Frontal cortex (tissue), 4 donors: ENCODE data around the gene PLEKHD1. TPM values are rescaled to one million over a fixed set of nuclear protein-coding genes. Genes with fewer than 3 reads are reported as not detected.
A peak's percentile ranks its signal among the peaks of the same experiment; 100 is the strongest.

ENCODE experiments used
- DNase-seq, 2 donors: peaks; one replicate each; pipeline ENCODE4 v3.0.0; 2012; ENCODE audit warnings: low spot score in 2 of 2
- FAIRE-seq: peaks from 2 replicates; lab custom pipeline; 2012; peaks lifted over from hg19 to GRCh38; lab: Jason Lieb, UNC
- total RNA-seq: library from RNA; depleted of rRNA; stranded (reverse); fragments of >200 nt; gene quantifications from one replicate; pipeline ENCODE4 v1.2.3, GENCODE V29; 2014
- donor health status: control.
- donor health status: control.
- donor health status: control.

The PLEKHD1 gene
- total RNA-seq, 1 donor from 2014 or later = 0.41 TPM

DNA sequence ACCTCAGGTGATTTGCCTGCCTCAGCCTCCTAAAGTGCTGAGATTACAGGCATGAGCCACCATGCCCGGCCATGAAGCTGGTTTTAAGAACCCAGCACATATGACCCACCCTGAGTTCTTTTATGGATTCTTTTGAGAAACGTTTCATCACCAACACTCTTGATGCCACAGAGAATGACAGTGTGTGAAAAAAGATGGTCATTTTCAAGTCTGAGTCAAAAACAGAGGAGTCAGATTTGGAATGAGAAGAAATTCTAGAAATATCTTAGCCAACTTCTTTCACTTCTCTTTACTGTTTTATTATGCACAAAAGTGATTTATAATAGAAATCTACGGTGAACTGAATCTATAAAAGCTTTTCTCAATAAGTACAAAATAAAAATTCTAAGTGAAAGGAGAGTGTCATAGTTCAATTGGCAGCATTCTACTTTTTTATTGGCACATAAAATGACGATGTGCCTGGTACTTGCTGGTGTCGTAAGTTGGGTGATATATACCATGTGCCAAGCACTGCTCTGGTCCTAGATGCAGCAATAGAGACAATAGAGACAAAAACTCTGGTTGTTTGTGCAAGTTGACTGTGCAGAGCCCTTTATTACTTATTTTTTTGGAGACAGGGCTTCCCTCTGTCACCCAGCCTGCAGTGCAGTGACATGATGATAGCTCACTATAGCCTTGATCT, 56.3 kb downstream of the PLEKHD1 start:
- no peak for FAIRE-seq
- no peak for DNase-seq

DNA sequence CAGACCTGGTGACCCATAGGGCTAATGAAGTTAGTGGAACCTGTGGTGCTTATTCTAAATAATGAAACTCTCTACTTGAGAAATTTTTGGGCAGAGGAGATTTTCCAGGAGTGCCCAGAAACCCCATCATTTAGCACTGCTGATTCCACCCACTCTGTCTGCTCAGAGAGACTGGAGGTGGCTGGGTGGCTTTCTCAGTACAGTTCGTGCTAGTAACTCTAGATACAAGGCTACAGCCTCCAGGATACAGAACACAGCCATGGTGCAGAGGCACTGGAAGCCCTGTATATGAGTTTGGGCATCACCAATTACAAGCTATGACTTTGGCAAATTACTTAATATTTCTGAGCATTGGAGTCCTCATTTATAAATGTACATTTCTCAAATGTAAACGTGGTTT, 57.8 kb downstream of the PLEKHD1 start:
- no peak for FAIRE-seq
- no peak for DNase-seq

DNA sequence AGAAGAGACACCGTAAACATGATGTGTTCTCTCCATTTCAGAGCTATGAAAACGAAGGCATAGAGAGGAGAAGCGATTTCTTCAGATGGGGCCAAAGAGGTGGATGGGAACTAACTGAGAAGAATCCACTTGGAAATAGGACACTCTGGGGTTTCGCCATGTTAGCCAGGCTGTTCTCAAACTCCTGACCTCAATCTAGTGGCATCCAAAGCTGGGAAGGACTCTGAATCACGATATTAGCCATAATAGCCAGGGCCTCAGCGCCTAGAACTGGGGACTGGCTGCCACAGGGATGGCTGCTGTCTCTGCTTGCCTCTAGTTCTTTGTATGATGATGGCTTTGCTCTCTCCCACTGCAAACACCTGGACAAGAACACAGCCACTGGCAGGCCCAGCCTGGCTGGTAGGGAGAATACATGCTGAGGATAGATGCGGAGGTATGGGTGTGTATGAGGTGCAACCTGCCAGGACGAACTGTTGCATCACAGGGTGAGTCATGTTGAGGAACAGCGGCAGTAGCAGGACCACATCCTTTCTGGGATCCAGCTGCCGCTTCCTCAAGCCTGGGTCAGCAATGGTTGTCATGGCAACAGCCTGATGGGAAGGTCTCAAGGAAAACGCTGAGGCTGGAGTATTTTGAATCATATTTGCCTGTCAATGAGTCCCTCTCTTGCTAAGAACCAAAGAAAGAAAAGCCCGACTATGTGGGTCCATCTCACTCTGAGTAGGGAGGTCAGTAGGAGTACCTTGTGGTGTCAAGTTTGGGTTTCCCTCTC, 59.0 kb downstream of the PLEKHD1 start:
- FAIRE-seq = no peak

DNA sequence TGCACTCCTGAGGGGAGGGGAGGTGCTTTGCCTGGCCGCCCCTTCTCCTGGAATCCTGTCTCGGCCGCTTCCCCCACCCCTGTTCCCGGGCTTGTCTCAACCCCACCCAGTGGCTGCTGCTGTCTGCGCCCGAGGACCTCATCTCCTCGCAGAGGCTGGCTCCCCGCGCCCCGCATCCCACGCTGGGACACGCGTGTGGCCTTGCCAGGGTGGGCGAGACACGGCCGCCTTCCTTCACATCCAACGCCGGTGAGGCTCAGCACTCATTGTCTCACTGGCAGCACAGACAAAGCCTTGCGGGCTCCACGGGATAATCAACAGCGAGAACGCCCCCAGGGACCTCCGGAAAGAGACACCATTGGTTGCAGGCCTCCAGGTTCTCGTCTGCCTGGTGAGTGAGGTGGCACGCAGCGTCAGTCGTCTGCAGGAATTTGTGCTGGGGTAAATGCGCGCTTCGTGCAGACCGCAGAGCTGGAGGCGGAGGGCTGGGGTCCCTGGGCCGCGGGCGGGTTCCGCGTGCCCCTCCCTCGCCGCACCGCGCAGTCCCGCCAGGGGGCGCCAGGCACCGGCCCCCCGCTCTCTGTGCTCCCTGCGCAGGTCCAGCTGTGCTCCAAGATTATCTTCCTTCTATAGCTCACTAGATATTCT, 63.3 kb downstream of the PLEKHD1 start:
- FAIRE-seq (no peak), DNase-seq (peak in 1 of 2 donors; percentile 55)

More for the DNA sequence above, 59.0 kb downstream of the PLEKHD1 start:
- DNase-seq = peak in 1 of 2 donors; percentile 27

DNA sequence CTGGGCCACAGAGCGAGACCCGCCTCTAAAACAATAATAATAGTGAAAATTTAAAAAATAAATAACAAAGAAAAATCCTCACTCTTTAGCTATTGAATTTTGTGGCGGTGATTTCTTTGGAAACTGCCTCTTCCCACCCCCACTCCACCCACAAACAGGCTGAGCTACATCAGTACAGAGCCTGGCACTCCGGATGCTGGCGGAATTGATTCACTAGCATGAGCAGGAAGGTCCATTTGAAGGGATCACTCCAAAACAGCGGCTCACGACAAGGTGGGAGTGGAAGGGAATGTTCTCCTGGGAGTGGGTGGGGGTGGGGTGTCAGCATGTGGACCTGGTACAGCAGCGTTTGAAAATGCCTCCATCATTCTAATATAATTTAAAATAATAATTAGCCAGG, 64.0 kb downstream of the PLEKHD1 start:
- DNase-seq (no peak), FAIRE-seq (no peak)

DNA sequence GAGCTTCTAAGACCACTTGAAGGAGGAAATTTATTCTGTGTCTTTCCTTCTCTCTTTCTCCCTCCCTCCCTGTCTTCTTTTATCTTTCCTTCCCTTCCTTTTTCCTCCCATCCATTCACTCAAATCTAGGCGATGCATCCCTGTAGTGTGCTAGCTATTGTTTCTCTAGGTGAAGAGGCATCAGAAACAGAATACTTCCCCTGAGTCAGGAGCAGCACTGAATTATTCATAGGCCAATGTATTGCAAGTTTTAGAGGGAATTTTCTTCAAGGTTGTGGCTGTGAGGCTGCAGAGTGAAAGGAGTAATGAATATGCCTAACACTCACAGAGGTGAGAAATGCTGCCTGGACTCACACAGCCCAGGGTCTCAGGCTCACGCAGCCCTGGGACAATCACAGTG, 67.0 kb downstream of the PLEKHD1 start:
- FAIRE-seq = no peak

DNA sequence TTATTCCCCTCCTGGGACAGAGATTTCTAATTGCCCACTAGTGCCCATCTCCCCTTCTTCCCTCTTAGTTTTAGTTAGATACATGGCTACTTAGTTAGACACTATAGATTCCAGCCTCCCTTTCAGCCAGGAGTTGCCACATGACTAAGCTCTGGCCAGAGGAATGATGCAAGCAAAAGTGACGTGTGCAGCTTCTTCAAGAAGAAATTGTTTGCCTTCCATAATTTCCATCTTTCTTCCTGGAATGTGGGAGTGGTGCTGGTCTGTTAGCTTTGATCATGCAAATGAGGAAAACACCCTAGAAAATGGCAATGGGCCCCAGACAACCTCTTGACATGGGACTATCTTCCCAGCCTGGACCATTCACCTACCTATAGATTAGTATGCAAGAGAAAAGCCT, 68.7 kb downstream of the PLEKHD1 start:
- FAIRE-seq (no peak), DNase-seq (no peak)

More for the DNA sequence above, 67.0 kb downstream of the PLEKHD1 start:
- DNase-seq = no peak

DNA sequence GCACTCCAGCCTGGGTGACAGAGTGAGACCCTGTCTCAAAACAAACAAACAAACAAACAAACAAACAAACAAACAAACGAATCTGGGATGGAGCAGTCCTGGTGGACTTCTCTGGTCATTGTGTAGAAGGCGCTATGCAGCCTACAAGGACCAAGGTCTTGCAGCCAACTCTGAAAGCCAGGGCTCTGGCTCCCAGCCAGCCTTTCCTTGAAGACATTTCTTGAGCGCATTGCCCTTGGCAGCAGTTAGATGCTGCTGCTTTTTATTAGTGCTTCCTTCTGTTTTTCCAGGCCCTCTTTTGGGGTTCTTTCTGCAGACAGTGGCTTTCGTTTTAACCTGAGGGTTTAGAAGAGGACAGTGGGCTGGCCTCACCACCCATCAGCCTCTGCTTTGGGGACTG, 70.0 kb downstream of the PLEKHD1 start:
- DNase-seq (no peak), FAIRE-seq (no peak)

DNA sequence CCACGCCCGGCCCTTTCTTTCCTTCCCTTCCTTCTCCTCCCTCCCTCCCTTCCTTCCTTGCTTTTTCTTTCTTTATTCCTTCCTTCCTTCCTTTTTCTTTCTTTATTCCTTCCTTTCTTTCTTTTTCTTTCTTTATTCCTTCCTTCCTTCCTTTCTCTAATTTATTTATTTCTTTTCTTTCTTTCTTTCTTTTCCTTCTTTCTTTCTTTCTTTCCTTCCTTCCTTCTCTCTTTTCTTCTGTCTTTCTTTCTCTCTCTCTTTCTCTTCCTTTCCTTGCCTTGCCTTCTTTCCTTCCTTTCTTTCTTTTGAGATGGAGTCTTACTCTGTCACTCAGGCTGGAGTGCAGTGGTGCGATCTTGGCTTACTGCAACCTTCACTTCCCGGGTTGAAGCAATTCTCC, 74.2 kb downstream of the PLEKHD1 start:
- no peak for DNase-seq
- no peak for FAIRE-seq

DNA sequence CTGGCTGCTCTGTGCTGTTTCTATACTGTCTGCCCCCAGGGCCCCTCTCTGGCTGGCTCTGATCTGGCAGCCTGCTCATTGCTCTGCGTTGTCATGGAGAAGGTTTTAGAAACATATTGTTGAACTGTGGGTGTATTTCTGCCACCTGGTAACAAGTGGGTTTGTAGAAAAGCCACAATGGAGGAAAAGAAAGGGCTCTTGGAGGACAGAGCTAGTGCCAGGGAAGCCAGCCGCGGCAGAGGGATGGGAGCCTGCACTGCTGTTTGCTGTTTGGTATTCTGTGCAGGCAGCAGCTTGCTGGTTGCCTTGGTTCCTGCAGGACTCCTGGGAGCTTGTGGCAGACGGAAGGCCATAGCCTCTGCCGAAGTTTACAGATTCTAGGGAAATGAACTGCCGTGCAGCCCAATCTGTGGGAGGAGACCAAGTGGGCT, 75.1 kb downstream of the PLEKHD1 start:
- DNase-seq (no peak), FAIRE-seq (no peak)

DNA sequence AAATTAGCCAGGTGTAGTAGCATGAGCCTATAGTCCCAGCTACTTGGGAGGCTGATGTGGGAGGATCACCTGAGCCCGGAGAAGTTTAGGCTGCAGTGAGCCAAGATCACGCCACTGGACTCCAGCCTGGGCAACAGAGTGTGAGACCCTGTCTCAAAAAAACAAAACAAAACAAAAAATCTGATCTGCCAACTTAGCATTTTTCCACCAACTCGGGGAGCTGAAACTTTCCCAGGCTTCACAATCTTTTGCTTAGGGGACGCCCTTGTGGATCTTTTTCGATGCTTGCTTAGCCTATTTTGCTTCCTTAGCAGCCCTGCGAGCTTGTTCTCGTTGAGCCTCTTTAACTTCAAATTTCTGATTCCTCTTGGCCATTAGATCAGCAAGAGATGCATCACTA, 76.3 kb downstream of the PLEKHD1 start:
- no peak for FAIRE-seq
- no peak for DNase-seq

DNA sequence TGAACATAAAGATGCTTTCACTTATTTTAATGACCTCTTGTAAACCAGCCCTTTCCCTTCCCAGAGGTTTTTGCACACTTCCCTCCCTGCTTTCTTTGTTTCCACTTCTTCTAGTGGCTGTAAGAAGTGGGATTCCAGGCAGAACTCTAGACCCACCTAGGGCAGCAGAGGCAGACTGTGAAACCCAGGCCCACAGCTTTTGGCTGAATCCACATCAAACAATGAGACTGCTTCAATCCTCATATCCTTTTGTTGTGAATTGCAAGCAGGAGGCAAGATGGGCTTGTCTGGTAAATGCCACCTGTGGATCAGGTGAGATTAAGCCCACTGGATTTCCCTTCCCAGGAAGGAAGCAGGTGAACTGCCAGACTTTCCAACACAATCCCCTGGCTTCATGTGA, 77.4 kb downstream of the PLEKHD1 start:
- DNase-seq (no peak), FAIRE-seq (no peak)

DNA sequence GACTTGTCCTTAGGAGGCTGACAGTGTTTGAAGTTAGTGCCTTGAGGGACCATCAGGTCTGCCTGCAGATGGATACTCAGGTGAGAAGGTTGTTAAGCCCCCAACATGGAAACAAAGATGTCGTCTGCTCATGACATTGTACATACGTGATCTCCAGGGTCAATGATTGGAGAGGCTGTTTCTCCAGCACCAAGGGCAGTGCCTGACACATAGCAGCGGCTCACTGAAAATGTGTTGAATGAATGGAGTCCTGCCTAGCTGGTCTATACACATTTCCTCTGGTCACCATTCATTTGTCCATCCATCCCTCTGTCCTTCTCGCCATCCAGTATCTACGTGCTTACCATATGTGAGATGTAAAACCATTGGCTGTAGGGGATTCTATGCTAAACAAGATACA, 83.0 kb downstream of the PLEKHD1 start:
- FAIRE-seq (no peak), DNase-seq (no peak)

DNA sequence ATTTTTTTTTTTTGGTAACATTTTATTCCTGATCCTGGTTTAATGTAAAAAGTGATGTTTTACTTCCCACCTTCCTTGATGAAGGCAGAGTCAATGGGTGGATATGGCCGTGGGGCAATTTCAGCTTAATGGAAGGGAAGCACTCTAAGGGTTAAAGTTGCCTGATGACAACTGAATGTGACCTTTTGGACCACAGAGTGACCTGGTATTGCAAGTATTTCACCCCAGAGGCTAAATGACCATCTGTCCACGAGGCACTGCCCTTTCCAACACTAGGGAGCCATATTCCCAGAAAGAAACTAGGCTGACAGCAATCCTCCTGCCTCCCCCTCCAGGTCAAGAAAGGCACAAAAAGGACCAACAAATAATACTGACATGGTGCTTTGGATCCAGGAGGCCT, 85.3 kb downstream of the PLEKHD1 start:
- no peak for FAIRE-seq
- no peak for DNase-seq

DNA sequence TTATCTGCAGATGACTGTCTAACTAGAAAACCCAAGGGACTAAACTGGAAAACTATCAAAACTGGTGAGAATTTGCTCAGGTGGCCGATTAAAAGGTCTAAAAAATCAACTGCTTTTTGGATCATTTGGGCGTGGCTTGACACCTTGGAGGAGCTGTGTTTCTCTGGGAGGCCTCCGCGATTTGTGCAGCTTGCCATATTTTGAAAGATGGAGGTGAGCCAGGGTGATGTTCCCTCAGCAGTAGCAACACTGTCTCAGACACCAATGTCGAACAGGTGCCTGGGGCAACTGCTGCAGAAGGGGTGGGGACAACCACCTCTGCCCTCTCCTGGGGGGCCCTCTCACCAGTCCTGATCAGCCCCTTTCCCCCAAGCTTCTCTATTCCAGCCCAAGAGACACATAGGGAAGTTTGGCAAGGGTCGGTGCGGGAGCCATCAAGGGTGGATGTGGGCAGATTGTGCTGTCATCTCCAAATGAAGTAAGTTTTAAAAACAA, 86.4 kb downstream of the PLEKHD1 start:
- FAIRE-seq (no peak), DNase-seq (no peak)

DNA sequence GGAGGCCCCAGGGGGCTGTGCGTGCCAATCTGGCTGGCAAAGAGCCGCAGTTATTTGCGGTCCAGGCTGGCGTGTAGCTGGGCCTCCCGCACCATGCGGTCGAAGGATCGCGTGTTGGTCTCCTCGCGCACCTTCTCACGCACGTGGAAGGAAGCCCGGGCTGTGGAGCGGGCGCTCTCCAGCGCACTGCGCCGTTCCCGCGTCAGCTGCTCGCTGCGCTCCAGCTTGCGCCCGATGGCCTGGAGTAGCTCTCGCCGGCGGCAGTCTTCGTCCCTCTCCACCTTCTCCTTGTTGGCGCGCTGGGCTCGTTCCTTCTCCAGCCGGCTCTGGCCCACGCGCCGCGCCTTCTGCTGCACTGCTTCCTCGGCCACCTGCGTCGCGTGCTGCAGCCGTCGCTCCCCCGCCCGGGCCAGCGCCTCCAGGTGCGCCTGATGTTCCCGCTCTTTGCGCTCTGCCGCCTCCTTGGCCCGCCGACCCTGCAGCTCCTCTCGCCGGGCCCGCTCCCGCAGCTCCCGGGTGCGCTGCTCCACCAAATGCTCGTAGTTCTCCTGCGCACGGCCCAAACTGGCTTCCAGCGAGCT, 87.0 kb downstream of the PLEKHD1 start:
- DNase-seq (no peak), FAIRE-seq (no peak)

DNA sequence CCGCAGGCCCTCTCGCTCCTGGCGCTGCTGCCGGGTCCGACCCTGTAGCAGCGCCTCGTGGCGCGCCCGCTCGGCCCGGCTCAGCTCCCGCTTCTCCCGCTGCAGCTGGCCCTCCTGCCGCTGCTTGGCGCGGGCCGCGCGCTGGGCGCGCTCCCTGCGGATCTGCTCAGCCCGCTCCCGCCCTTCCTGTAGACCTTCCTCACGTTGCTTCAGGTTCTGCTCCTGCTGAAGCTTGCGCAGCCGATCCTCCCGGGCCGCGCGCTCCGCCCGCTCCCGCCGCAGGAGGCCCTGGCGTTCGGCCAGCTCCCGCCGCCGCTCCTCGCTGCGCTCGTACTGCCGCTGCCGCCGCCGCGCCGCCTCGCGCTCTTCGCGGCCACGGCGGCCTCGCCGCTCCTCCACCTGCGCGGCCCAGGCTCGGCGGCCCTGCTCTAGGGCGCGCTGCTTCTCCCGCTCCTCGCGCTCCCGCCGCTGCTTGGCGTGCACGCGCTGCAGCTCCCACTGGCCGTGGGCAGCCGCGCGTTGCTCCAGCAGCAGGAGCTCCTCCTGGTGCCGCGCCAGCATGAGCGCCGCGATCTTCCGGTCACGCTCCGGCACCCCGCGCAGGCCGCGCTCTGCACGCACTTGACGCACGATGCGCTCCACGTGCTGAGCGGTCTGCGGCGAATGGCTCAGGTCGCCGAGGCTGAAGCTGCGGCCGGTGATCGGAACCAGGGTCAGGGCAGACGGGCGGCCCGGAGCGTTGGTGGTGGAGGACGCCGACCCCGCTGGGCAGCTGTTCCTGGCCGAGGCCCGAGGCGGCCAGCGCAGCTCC, 87.7 kb downstream of the PLEKHD1 start:
- DNase-seq = no peak
- no peak for FAIRE-seq

DNA sequence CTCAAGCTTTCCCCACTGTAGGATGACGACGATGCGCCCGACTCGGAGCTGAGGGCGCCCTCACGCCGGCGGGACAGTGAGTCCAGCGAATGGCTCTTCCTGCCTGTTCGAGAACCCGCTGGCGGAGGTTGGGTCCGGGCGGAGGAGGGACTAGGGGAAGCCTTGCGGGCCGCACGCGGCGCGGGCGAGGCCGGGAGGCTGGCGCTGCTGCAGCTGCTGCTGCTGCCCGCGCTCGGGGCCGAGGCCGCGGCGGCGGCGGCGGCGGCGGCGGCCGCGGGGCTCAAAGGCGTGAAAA, 88.3 kb downstream of the PLEKHD1 start:
- FAIRE-seq (no peak), DNase-seq (no peak)

DNA sequence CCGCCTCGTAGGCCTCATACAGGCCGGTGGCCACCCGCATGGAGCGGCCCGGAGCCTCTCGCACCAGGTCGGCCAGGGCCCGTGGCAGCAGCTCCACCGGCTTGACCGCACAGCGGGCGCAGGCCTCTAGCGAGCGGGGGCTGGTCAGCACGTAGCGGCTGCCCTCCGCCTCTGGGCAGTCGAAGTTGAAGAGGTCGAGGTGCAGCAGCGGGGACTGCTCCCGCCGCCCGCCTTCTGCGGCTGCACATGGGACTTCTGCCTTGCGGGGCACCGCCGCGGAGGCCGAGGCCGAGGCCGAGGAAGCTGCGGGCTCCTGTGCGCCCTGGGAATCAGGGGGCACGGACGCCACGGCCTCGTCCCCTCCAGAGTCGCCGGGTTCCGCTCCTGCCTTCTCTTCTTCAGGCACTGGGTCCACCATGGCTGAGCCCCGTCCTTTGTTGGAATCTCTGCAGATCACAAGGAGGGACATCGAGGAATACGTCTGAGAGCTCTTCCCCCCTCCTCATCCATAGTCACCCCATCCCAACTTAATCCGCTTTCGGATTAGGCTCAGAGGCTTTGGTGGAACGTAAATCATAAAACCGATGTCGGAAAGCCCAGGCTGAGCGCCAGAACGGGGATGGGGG, 88.8 kb downstream of the PLEKHD1 start:
- FAIRE-seq = no peak
- DNase-seq = no peak
